ENCODE results near the gene CYLD. TPM values are rescaled to one million over a fixed set of nuclear protein-coding genes. Genes with fewer than 3 reads are reported as not detected.

The CYLD gene
- total RNA-seq, 1 experiment from 2014 or later, result 12.5 TPM

DNA sequence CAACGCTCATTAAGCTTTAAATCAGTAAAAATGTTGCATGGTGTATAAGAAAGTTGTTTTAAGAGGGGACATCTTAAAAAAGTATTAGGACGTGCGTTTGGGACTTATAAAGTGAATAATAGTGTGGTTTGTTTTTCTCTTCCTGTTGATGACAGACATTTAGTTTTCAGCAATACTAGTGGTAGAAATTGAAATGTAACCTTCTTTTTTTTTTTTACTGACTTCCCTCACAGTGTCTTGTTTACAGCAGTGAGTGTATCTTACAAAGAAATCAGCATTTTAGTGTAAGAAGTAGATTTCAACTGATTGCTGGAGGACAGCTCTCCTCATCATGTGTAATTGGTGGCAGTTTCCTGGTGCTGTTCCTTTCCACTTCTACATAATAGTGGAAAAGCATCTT, 39.6 kb downstream of the CYLD start:
- Histone ChIP-seq H2BK15ac (ENCODE audit: low read depth, low read length) (no peak overlapping the region), H3K23ac (ENCODE audit: insufficient read length, low read depth, low read length) (no peak overlapping the region), H4K91ac (ENCODE audit: insufficient read length, low read depth, low read length) (no peak overlapping the region), H2BK120ac (ENCODE audit: low read depth, low read length, poor library complexity, severe bottlenecking) (no peak overlapping the region), H3K9ac (ENCODE audit: extremely low read depth, insufficient read length, low read length) (no peak overlapping the region), H3K79me1 (ENCODE audit: insufficient read depth, low read depth, low read length, poor library complexity, severe bottlenecking) (no peaks in the 10 kb centered on the region), H4K20me1 (ENCODE audit: control insufficient read depth, insufficient read depth, insufficient read length) (no peaks in the 10 kb centered on the region), H3K4ac (ENCODE audit: low read depth, low read length) (no peak overlapping the region), H2AFZ (ENCODE audit: low read length) (no peak overlapping the region), H2AK5ac (ENCODE audit: insufficient read length, low read length) (no peak overlapping the region), H3K4me1 (ENCODE audit: insufficient read depth, low read length) (no peaks in the 10 kb centered on the region), H3K27ac (ENCODE audit: insufficient read length, low read depth, low read length) (no peak overlapping the region), H3T11ph (ENCODE audit: low read length) (no peak overlapping the region), H3K79me2 (ENCODE audit: insufficient read depth, low read length) (no peaks in the 10 kb centered on the region), H3K14ac (ENCODE audit: insufficient read depth, low read length) (no peak overlapping the region), H4K5ac (ENCODE audit: insufficient read length, low read depth, low read length) (no peak overlapping the region), H3K27me3 (ENCODE audit: insufficient read depth, low read length) (no peaks in the 10 kb centered on the region), H3K23me2 (ENCODE audit: insufficient read length, low read depth, low read length, poor library complexity, severe bottlenecking) (no peaks in the 10 kb centered on the region), H3K4me2 (ENCODE audit: insufficient read depth, insufficient read length, low read length) (no peak overlapping the region), H4K8ac (replicated peaks; ENCODE audit: insufficient read length, low read depth, low read length) (no peak overlapping the region), H3K56ac (ENCODE audit: insufficient read length, low read depth, low read length) (no peak overlapping the region), H2BK5ac (ENCODE audit: insufficient read length, low read length) (no peak overlapping the region), H3K9me3 (ENCODE audit: control insufficient read depth, low read depth, low read length) (no peaks in the 10 kb centered on the region), H2BK20ac (ENCODE audit: low read depth, low read length, poor library complexity, severe bottlenecking) (no peak overlapping the region), H3K18ac (ENCODE audit: insufficient read length, low read depth, low read length) (no peak overlapping the region), H2BK12ac (ENCODE audit: insufficient read length, low read depth, low read length) (no peak overlapping the region)
- TF ChIP-seq, protein P1, sequence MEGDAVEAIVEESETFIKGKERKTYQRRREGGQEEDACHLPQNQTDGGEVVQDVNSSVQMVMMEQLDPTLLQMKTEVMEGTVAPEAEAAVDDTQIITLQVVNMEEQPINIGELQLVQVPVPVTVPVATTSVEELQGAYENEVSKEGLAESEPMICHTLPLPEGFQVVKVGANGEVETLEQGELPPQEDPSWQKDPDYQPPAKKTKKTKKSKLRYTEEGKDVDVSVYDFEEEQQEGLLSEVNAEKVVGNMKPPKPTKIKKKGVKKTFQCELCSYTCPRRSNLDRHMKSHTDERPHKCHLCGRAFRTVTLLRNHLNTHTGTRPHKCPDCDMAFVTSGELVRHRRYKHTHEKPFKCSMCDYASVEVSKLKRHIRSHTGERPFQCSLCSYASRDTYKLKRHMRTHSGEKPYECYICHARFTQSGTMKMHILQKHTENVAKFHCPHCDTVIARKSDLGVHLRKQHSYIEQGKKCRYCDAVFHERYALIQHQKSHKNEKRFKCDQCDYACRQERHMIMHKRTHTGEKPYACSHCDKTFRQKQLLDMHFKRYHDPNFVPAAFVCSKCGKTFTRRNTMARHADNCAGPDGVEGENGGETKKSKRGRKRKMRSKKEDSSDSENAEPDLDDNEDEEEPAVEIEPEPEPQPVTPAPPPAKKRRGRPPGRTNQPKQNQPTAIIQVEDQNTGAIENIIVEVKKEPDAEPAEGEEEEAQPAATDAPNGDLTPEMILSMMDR (conservative IDR thresholded peaks at IDR 0.05), result no peak
- H3K36me3 Mint-ChIP-seq (ENCODE audit: insufficient read depth in 1 of 3, low read depth in 3 of 3), result peaks cover 0 to 4% (median 2%) of the 10 kb centered on the region in 3 experiments; a peak in 4 of 7 replicates
- H3K27me3 Mint-ChIP-seq (ENCODE audit: low read depth), result no peaks in the 10 kb centered on the region
- no peaks in the 10 kb centered on the region for H3K9me3 Mint-ChIP-seq
- WGBS (ENCODE audit: extremely low coverage, insufficient read length, low lambda C conversion rate), result 100% methylated on average over 2 of the region's 3 CpGs
- no peak for DNase-seq
- peak overlapping the region in 2 of 3 experiments; percentile 31 to 56; a peak in 2 of 7 replicates for H3K27ac Mint-ChIP-seq
- no peak overlapping the region for H3K4me3 Mint-ChIP-seq
- H3K4me1 Mint-ChIP-seq, result peaks cover 2 to 9% of the 10 kb centered on the region in 2 experiments; a peak in 3 of 4 replicates

All from H9 (cell line).